ENCODE results near the gene SNAI3.

- no peak for TF ChIP-seq CTCF (IDR thresholded peaks at IDR 0.05)
- TF ChIP-seq EZH2 (IDR thresholded peaks at IDR 0.05; ENCODE audit: borderline replicate concordance, insufficient read depth, low read depth, low read length, poor library complexity, severe bottlenecking), result no peak
Measured at GRCh38 chr16:88688013-88688778, 1.9 kb upstream of the SNAI3 start.

Data from B cell (primary cell).